GM12873 (cell line): ENCODE measurements around the gene MBNL2.

Experiments
- TF ChIP-seq, protein P1 (sequence below): IDR thresholded peaks from 2 replicates; pipeline ENCODE4 v1.5.1; 2012; ENCODE audit warnings: low read depth, mild to moderate bottlenecking, moderate library complexity, low read length, control low read depth; ENCODE audit not compliant: insufficient read depth; ENCODE audit errors: missing control alignments

MBNL2 gene

DNA sequence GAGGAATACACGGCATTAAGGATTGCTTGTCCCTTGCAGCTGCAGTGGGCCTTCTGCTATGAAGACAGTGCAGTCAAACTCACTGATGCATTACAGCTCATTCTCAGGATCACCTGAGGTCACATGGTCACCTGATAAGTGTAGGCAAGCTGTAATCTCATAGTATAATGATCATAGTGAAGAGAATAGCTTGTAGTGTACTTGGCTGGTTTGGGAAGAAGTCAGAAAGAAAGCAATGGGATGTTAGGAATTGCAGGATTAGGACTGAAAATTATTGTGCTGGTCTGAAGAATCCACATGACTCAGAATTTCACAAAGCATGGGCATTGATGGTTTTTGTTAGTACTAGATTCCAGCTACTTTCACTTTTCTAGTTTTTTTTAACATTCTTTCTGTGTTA is 76.7 kb downstream of the MBNL2 start:
- TF ChIP-seq, protein P1, sequence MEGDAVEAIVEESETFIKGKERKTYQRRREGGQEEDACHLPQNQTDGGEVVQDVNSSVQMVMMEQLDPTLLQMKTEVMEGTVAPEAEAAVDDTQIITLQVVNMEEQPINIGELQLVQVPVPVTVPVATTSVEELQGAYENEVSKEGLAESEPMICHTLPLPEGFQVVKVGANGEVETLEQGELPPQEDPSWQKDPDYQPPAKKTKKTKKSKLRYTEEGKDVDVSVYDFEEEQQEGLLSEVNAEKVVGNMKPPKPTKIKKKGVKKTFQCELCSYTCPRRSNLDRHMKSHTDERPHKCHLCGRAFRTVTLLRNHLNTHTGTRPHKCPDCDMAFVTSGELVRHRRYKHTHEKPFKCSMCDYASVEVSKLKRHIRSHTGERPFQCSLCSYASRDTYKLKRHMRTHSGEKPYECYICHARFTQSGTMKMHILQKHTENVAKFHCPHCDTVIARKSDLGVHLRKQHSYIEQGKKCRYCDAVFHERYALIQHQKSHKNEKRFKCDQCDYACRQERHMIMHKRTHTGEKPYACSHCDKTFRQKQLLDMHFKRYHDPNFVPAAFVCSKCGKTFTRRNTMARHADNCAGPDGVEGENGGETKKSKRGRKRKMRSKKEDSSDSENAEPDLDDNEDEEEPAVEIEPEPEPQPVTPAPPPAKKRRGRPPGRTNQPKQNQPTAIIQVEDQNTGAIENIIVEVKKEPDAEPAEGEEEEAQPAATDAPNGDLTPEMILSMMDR, result no peak

DNA sequence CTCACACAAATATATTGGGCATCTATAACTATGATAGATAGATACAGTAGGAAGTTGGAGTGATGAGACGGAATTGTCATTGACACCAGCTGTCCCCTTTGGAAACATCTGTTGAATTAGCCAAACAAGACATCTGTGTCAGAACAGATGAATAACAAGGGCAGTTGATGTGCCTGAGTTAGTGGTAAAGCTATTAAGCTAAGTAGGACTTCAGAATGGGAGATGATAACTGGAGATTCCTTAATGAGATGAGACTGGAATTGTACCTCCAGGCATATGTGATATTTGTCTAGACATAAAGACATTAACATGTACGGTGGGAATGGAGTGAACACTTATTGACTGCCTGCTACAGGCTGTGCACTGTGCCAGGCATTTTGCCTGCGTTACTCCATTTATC is 78.7 kb downstream of the MBNL2 start:
- TF ChIP-seq, protein P1, result no peak

DNA sequence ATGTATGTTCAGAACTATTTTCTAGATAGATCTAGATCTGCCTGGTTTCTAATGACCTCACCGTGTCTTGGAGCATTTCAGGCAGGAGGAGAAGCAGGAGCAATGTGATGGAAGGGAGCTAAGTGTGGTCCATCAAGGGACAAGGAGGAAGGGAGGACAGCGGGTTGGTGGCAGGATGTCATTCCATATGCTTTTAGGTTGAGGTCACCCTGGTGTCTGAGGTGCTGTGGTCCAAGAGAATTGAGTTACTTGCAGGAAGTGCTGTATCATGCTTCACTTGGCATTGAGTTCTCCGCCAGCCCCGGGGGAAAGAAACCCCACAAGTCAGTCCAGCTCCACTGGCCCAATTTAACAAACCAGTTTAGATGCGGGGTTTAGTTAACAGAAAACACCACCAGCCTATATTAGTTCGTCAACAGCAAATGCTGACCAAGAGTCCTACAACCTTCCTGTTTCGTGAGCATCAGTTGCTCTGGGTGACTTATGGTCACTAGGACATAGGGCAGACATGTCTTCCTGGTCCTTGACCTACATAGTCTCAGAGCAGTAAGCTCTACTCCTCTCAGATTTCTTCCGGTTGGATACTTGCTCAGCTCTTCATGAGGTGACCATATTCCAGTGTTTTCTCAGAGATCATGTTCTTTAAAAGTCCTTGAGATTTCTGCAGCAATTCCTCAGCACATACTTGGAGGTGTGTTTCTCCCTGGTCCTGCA is 79.4 kb downstream of the MBNL2 start:
- TF ChIP-seq, protein P1, result no peak

DNA sequence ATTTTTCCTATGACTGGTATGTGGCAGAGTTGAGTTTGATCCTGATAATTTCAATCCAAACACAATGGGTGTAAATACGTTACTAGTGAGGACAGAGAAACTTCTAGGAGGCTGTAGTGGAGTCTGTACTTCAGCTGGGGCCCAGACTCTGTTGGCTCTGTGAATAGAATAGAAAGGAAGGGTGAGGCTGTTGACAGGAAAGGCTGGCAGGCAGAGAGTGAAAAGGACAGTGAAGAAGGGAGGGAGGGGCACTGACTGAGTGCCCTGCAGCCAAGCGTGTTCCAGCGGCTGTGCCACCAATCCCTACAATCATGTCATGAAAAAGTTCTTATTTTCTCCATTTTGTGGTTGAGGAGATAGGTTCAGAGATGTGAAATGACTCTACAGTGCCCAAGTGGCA is 80.5 kb downstream of the MBNL2 start:
- TF ChIP-seq, protein P1, result no peak

DNA sequence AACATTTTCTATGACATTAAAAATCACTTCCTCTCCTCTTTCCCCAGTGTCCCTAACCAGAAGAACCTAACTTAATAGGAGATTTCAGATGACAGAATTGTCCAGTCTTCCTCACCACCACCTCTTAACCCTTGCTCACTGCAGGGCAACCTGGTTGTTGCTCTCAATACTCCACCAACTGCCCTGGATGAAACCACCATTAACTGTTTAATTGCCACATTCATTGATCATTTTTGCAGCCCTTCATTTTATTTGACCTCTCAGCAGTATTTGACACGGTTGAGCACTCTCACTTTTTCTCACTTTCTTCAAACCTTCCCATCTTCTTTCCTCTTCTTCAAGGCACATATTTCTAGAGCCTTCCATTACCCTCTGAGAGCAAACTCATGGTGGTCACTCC is 84.0 kb downstream of the MBNL2 start:
- TF ChIP-seq, protein P1, result no peak

DNA sequence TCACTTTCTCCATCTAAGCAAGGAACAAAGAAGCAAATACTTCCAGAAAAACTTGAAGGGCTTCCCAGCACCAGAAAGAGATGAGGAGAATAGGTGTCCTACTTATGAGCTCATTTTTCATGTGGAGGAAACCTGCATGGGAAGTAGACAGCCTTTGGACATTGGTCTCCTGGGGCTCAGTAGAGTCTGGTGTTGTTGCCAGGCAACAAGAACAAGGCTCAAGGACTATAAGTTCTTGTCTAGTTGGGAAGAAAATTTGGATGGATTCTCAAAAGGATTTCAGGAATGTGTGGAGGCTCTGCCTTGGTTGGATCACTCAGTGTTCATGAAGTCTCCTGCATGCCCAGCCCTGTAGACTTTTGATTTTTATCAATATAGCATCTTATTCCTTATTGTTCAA is 84.5 kb downstream of the MBNL2 start:
- TF ChIP-seq, protein P1, result no peak

DNA sequence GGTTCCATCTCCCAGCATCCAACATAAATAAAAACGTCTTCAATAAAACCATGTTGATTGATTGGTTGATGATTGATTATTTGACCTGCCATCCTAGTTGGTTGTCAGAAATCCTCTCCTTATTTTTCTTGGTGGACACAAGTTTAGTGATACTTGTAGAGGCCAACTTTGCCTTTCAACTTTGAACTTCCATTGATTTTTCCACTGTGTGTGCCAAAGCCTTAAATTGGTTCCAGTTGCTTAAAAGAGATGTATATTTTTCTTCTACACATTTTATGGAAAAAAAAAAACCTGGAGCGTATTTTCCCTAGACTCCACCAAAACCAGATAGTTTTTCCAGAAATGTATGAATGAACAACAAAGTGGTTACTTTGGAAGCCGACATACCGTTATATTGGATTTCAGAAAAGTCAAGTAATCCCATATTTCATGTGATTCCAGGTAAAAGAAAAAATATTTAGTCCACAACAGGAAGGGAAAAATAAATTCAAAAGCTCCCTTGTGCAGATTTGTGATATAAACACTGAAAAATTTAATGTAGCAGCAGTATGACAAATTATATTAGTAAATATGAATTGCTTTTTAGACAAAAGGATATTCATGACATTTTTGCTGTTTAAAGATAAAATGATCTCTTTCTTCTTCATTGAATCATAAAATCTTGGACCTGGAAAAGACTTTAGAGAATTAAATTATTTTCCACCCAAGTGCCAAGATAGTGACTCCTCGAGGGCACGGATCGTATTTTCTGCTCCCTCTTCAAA is 85.2 kb downstream of the MBNL2 start:
- TF ChIP-seq, protein P1, result no peak
